Measurements from ENCODE around the gene FRMD8.
"Not testable (repeated sequence)": the region's sequence is repeated elsewhere in the genome, so short reads cannot be mapped to it uniquely, and the experiment has no call there.

FRMD8 gene

GRCh38 chr11:65435411-65435931 is 49.0 kb downstream of the FRMD8 start:
- no peak for DNase-seq (ENCODE audit: low spot score)

GRCh38 chr11:65435981-65436411 is 49.6 kb downstream of the FRMD8 start:
- no peak for DNase-seq (ENCODE audit: low spot score)

- no peak for DNase-seq (ENCODE audit: low spot score)
Observed at GRCh38 chr11:65436412-65437032, 50.1 kb downstream of the FRMD8 start.

- DNase-seq (ENCODE audit: low spot score), result no peak
Observed at GRCh38 chr11:65437436-65438227, 51.2 kb downstream of the FRMD8 start.

DNA sequence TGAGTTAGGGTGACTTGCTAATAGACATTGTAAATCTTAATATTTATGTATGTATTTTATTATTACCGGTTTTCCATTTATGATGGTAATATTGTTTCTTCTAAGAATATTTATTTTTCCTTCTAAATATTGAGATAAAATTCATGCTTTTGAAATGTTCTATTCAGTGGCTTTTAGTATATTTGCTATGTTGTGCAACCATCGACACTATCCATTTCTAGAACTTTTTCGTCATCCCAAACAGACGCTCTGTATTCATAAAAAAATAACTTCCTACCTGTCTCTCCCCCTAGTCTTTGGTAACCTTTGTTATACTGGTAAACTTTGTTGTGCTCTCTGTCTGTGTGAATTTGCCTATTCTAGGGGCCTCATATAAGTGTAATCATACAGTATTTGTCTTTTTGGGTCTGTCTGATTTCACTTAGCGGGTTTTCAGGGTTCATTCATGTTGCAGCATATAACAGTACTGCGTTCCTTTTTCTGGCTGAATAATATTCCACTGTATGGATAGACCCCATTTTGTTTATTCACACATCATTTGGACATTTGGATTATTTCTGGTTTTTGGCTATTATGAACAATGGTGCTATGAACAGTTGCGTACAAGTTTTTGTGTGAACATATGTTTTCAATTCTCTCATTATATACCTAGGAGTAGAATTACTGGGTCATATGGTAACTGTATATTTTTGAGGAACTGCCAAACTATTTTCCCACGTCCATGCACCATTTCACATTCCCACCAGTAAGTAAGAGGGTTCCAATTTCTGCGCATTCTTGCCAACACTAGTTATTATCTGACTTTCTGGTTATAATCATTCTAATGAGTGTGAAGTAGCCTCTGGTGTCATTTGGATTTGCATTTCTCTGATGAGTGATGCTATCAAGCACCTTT is 52.1 kb downstream of the FRMD8 start:
- no peak for DNase-seq (ENCODE audit: low spot score)

DNA sequence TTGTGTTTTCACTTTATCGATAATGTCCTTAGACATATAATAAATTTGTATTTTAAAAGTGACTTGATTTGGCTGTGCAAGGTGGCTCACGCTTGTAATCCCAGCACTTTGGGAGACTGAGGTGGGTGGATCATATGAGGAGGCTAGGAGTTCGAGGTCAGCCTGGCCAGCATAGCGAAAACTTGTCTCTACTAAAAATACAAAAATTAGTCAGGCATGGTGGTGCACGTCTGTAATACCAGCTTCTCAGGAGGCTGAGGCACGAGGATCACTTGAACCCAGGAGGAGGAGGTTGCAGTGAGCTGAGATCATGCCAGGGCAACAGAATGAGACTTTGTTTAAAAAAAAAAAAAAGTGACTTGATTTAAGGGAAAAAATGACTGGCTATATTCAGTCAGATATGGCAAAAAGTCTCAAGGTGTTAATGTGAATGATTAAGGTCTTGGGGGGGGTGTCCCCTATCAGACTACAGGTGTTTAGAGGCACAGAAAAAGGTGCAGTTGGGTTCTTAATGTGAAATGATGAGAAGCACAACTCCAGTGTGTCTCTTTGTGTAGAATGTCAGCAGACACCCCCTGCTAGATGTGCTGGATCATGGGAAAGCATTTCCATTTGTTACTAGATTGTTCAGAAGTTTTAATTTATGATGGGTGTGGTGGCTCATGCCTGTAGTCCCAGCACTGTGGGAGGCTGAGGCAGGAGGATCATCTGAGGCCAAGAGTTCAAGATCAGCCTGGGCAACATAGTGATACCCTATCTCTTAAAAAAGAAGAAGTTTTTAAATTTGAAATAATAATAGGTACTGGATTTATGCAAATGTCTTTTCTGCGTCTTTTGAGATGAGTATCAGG is 53.1 kb downstream of the FRMD8 start:
- no peak for DNase-seq (ENCODE audit: low spot score)

GRCh38 chr11:65440831-65441499 is 54.5 kb downstream of the FRMD8 start:
- DNase-seq (ENCODE audit: low spot score), result no peak

- DNase-seq (ENCODE audit: low spot score), result no peak
Observed at GRCh38 chr11:65442842-65443331, 56.5 kb downstream of the FRMD8 start.

GRCh38 chr11:65444314-65445051 is 58.0 kb downstream of the FRMD8 start:
- no peak for DNase-seq (ENCODE audit: low spot score)

DNA sequence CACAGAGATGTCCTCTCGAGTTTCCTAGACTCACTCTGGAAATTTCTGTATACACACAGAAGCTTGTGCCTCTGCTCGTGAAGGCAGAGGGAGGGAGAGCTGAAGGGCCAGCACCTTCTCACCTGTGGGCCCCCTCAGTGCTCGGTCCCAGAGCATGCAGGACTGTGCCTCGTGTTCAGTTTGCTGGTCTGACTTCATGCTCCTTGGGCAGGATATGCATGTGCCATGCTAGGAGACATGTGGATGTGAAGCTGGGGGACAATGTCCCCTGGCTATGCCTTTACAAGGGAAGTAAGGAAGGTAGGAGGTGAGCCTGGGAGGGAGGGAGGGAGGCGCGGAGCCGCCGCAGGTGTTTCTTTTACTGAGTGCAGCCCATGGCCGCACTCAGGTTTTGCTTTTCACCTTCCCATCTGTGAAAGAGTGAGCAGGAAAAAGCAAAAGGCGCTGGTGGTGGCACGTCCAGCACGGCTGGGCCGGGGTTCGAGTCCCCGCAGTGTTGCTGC is 58.7 kb downstream of the FRMD8 start:
- DNase-seq (ENCODE audit: low spot score), result no peak

GRCh38 chr11:65445604-65446445 is 59.4 kb downstream of the FRMD8 start:
- no peak for DNase-seq (ENCODE audit: low spot score)

GRCh38 chr11:65446446-65447277 is 60.2 kb downstream of the FRMD8 start:
- DNase-seq (ENCODE audit: low spot score), result no peak

DNA sequence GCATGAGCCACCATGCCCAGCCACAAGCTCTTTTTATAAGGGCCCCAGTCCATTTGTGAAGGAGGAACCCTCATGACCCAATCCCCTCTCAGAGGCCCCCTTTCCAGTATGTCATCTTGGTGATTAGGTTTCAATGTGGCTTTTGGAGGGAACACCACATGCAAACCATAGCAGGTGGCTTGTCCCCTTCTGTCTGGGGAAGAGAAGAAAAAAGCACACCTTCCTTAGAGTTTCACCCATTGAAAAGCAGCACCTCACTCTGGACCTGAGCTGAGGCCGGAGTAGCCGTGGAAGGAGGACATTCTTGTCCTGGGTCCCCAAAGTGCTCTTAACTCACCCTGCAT is 61.6 kb downstream of the FRMD8 start:
- no peak for DNase-seq (ENCODE audit: low spot score)

GRCh38 chr11:65448418-65449105 is 62.1 kb downstream of the FRMD8 start:
- no peak for DNase-seq (ENCODE audit: low spot score)

DNA sequence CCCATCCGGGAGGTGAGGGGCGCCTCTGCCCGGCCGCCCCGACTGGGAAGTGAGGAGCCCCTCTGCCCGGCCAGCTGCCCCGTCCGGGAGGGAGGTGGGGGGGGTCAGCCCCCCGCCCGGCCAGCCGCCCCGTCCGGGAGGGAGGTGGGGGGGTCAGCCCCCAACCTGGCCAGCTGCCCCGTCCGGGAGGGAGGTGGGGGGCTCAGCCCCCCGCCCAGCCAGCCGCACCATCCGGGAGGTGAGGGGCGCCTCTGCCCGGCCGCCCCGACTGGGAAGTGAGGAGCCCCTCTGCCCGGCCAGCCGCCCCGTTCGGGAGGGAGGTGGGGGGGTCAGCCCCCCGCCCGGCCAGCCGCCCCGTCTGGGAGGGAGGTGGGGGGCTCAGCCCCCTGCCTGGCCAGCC is 64.9 kb downstream of the FRMD8 start:
- not testable (repeated sequence) for DNase-seq (ENCODE audit: low spot score)

DNA sequence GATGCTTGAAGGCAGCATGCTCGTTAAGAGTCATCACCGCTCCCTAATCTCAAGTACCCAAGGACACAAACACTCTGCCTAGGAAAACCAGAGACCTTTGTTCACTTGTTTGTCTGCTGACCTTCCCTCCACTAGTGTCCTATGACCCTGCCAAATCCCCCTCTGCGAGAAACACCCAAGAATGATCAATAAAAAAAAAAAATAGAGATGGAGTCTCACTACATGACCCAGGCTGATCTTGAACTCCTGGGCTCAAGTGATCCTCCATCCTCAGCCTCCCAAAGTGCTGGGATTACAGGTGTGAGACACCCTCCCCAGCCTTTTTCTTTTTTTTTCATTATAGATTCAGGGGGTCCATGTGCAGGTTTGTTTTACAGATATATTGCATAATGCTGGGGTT is 65.8 kb downstream of the FRMD8 start:
- not testable (repeated sequence) for DNase-seq (ENCODE audit: low spot score)

- peak; percentile 67 for DNase-seq (ENCODE audit: low spot score)
Observed at GRCh38 chr11:65452806-65453490, 66.5 kb downstream of the FRMD8 start.

All from AG08395 (cell line).